ENCODE data around the gene RPS17. TPM values are rescaled to one million over a fixed set of nuclear protein-coding genes. Genes with fewer than 3 reads are reported as not detected.

The RPS17 gene
- total and polyA plus RNA-seq, 2 donors from 2014 or later: 1,125 to 2,465 TPM

GRCh38 chr15:82533801-82534200 lies 6.5 kb downstream of the RPS17 start:
- Histone ChIP-seq H3K9me3 (ENCODE audit: control insufficient read depth in 2 of 3, insufficient read depth in 1 of 3, low read length in 3 of 3) (no peaks in the 10 kb centered on the region), H3K36me3 (ENCODE audit: control insufficient read depth in 2 of 3, insufficient read depth in 3 of 3, low read length in 3 of 3) (peaks cover 7 to 34% (median 14%) of the 10 kb centered on the region in 3 donors), H3K4me3 (ENCODE audit: low read length in 3 of 3) (no peak overlapping the region), H3K27me3 (ENCODE audit: control insufficient read depth, insufficient read depth, low read length) (no peaks in the 10 kb centered on the region), H3K4me1 (ENCODE audit: control insufficient read depth in 2 of 3, insufficient read depth in 2 of 3, low read depth in 1 of 3, low read length in 3 of 3) (peaks cover 0 to 2% (median 0%) of the 10 kb centered on the region in 3 donors), H3K9ac (ENCODE audit: low read length in 3 of 3) (no peak overlapping the region), H3K27ac (ENCODE audit: low read depth in 2 of 2, low read length in 2 of 2) (no peak overlapping the region)
- FAIRE-seq: no peak
- no peak for TF ChIP-seq CTCF (IDR thresholded peaks at IDR 0.05; ENCODE audit: borderline replicate concordance, extremely low read depth, insufficient read depth)
- intact Hi-C loops (cut with DNase I): no loop called here
- peak in 2 of 5 donors; percentile 28 to 31 for DNase-seq

- no peaks in the 10 kb centered on the region for H3K9me3 ChIP-seq (ENCODE audit: control insufficient read depth in 2 of 3, insufficient read depth in 1 of 3, low read length in 3 of 3)
- H3K27ac ChIP-seq (ENCODE audit: low read depth in 2 of 2, low read length in 2 of 2): no peak overlapping the region
- intact Hi-C loops (cut with DNase I): no loop called here
- H3K4me3 ChIP-seq (ENCODE audit: low read length in 3 of 3): no peak overlapping the region
- no peaks in the 10 kb centered on the region for H3K27me3 ChIP-seq (ENCODE audit: control insufficient read depth, insufficient read depth, low read length)
- DNase-seq (peak in 1 of 5 donors; percentile 29), FAIRE-seq (no peak)
- TF ChIP-seq CTCF (IDR thresholded peaks at IDR 0.05; ENCODE audit: borderline replicate concordance, extremely low read depth, insufficient read depth): no peak
- H3K36me3 ChIP-seq (ENCODE audit: control insufficient read depth in 2 of 3, insufficient read depth in 3 of 3, low read length in 3 of 3): peaks cover 6 to 26% (median 11%) of the 10 kb centered on the region in 3 donors
- H3K4me1 ChIP-seq (ENCODE audit: control insufficient read depth in 2 of 3, insufficient read depth in 2 of 3, low read depth in 1 of 3, low read length in 3 of 3): peaks cover 0 to 2% (median 0%) of the 10 kb centered on the region in 3 donors
- H3K9ac ChIP-seq (ENCODE audit: low read length in 3 of 3): no peak overlapping the region
These were observed 7.2 kb downstream of the RPS17 start for GRCh38 chr15:82532991-82533481.

- Histone ChIP-seq H3K27me3 (ENCODE audit: control insufficient read depth, insufficient read depth, low read length) (no peaks in the 10 kb centered on the region), H3K27ac (ENCODE audit: low read depth in 2 of 2, low read length in 2 of 2) (no peak overlapping the region), H3K4me1 (ENCODE audit: control insufficient read depth in 2 of 3, insufficient read depth in 2 of 3, low read depth in 1 of 3, low read length in 3 of 3) (peaks cover 0 to 2% (median 0%) of the 10 kb centered on the region in 3 donors), H3K9me3 (ENCODE audit: control insufficient read depth in 2 of 3, insufficient read depth in 1 of 3, low read length in 3 of 3) (no peaks in the 10 kb centered on the region), H3K36me3 (ENCODE audit: control insufficient read depth in 2 of 3, insufficient read depth in 3 of 3, low read length in 3 of 3) (peaks cover 2 to 20% (median 8%) of the 10 kb centered on the region in 3 donors), H3K9ac (ENCODE audit: low read length in 3 of 3) (no peak overlapping the region), H3K4me3 (ENCODE audit: low read length in 3 of 3) (no peak overlapping the region)
- intact Hi-C loops (cut with DNase I): no loop called here
- DNase-seq (no peak), FAIRE-seq (no peak)
- no peak for TF ChIP-seq CTCF (IDR thresholded peaks at IDR 0.05; ENCODE audit: borderline replicate concordance, extremely low read depth, insufficient read depth)
These were observed 7.8 kb downstream of the RPS17 start for GRCh38 chr15:82532383-82532990.

All from kidney (tissue), 14 donors.